ENCODE measurements around the gene PCDH9.

GRCh38 chr13:67138970-67139369, 91.2 kb downstream of the PCDH9 start:
- TF ChIP-seq EZH2 (IDR thresholded peaks at IDR 0.05; ENCODE audit: insufficient read depth, low read length) = no peak
- TF ChIP-seq, protein P1, sequence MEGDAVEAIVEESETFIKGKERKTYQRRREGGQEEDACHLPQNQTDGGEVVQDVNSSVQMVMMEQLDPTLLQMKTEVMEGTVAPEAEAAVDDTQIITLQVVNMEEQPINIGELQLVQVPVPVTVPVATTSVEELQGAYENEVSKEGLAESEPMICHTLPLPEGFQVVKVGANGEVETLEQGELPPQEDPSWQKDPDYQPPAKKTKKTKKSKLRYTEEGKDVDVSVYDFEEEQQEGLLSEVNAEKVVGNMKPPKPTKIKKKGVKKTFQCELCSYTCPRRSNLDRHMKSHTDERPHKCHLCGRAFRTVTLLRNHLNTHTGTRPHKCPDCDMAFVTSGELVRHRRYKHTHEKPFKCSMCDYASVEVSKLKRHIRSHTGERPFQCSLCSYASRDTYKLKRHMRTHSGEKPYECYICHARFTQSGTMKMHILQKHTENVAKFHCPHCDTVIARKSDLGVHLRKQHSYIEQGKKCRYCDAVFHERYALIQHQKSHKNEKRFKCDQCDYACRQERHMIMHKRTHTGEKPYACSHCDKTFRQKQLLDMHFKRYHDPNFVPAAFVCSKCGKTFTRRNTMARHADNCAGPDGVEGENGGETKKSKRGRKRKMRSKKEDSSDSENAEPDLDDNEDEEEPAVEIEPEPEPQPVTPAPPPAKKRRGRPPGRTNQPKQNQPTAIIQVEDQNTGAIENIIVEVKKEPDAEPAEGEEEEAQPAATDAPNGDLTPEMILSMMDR (IDR thresholded peaks at IDR 0.05; ENCODE audit: insufficient read depth, low read depth, low read length) = no peak

All from astrocyte (in vitro differentiated cells and primary cell).